CD4-positive, alpha-beta T cell treated with Interleukin-2 at 100 ng/mL for 4 hours (primary cell): ENCODE results near the gene DACH1.

ENCODE experiments used
- DNase-seq: peaks from one replicate; pipeline ENCODE4 v3.0.0-alpha.2; 2020; ENCODE audit warnings: low spot score

Gene DACH1

DNA sequence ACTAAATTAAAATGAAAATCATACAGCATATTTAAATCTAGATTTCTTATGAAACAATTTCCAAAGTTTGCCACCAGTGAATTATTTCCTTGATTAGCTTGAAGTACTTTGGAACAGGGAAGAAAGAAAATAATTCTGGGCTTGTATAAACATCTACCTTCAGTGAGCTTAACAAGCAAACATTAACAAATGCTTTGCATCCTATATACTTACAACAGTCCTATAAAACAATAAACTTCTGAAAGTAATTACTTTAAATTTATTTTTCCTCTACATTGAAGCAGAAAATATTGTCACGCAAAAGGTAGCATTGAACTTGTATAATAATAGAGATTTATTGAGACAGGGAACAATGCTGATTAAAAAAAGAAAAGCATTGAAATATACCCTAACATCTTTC, 164.8 kb downstream of the DACH1 start:
- no peak for DNase-seq

DNA sequence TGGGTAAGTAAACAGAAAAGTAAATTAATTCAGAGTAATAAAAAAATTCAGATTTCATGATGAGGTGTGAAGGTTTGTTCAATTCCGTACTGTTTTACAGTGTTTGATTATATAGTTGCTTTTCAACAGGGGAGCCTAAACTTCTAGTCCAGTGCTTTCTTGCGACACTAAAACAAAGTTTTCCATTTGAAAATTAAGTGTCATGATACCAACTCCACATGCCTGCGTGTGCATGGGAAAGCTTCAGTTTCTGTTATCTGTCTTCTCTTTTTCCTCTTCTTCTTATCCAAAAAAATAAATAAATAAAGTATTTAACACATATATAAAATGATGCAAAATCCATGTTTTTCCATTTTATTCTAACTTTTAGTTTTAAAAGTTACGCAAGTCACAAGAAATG, 165.3 kb downstream of the DACH1 start:
- no peak for DNase-seq

DNA sequence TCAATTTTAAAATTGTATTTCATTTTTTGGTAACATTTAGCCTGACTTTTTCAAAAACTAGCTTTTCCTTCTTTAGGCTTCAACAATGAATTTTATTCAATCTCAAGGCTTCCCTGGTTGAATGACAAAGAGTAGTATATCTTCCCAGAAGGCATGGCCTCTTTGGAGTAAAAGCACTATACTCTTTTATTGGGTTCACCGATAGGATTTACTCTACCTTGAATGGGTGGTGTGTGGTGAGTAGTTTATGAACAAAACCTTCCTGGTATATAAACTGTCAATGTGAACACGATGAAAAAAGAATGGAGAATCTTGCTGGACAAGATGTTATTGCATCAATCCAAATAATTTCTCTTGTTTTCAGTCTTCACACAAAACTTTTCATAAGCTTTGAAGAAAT, 167.7 kb downstream of the DACH1 start:
- no peak for DNase-seq

DNA sequence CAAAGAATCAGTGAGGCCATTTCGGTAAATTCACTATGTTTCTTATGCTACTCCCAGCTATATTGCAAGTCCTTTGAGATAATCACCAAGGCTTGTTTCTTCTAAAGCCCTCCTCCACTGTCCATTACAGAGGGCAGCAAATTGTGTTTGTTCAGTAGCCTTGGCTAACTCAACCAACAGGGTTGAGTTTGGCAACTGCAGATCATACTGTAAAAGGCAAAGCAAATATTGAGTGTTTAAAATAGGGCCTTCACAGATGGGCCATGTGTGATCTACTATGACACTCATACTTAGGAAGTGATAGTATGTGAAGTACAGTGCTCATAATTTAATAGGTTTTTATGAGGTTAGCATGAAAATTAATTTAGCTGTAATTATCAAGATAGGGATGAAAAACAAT, 171.3 kb downstream of the DACH1 start:
- DNase-seq = no peak

DNA sequence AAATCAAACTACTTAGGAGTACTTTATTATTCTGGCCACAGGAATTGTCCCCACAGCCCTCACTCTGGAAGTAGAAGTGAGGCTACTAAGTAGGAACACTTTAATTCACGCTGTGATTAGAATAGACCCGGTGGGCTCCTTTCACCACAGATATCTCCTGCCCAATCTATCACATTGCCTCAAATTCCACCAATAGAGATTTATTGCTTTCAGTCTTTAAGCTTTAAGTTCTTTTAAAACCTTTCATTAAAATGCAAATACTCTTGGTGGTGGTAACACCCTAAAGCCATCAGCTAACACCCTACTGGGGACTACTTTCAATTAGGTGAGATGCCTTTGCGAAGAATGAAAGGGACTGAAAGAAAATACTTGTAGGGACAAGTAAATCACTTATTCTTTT, 181.9 kb downstream of the DACH1 start:
- no peak for DNase-seq

DNA sequence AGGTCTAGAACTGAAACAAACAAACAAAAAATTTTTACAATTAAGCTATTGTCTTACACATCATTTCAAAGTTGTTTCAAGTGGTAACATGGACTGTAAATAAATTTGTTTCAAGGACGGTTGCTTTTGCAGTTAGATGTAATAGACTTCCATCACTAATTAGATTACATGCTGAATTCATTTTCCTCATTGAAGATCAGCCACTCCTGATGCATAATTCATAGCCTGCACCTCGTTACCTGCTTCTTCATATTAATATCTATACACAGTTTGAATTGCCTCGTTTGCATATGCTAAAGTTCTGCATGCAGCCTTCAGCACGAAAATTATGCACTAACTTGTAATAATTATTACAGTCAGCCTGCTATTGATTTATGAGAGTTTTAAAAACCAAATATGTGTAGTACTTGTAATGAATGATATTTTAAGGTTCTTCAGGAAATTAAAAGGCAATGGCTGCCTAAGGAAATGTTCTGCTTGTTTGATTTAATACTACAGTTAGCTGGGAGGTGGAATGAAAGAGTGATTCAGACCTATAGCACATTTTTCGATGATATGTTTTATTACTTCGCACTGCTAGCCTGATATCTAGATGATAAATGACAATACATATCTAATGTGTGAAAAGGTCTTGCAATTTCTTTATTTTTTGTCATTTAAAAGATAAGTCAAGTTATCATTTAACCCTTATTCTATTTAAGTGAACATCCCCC, 184.9 kb downstream of the DACH1 start:
- DNase-seq = no peak

DNA sequence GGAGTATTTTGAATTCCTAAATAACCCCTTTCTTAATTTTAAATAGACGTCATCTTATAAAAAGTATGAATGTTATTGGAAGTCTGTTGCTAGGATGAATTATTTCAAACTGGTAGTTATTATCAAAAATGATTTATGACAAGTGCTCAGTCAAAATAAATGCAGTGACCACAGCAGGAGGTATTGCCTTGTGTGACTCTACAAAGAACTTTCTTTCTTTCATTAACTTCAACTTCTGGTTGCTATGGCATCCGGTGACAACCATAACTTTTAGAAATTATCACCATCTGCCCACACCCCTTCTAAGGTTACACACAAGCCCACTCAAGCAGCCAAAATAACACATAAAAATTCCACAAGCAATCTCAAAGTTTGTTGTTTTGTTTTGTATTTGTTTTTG, 189.9 kb downstream of the DACH1 start:
- DNase-seq = no peak

DNA sequence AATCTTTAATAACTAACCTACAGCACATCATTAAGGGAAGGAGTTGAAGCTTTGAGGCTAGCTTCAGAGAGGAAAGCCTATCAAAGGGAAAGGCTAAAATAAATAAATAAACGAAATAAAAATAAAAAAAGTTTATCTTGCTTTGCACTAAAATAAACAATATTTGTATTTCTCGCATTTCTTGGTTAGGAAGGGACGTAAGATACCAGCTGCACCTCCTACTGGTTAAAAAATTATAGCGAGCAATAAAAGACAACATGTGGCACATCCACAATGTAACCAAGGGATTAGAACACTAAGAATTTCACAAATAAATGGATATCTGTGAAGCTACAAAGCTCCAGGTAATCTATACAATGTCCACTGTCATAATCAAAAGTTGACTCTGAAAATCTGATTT, 194.5 kb downstream of the DACH1 start:
- DNase-seq = no peak

DNA sequence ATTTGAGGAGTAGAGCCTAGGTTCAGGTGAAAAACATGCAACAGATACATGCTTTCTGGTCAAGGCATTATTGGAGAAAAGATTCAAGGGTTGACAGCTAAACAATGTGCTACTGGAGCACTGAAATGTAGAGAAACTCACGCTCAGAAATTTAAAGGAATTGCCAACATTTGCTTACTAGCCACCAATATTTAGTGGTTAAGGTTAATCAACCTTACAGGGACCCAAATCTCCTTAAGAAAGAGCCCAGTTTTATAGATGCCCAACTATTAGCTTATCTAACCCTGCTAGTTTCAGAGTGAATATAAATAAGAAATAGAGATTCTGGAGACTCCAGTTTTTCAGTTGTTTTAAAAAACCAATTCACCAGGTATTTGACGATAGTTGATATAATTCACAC, 203.6 kb downstream of the DACH1 start:
- no peak for DNase-seq

DNA sequence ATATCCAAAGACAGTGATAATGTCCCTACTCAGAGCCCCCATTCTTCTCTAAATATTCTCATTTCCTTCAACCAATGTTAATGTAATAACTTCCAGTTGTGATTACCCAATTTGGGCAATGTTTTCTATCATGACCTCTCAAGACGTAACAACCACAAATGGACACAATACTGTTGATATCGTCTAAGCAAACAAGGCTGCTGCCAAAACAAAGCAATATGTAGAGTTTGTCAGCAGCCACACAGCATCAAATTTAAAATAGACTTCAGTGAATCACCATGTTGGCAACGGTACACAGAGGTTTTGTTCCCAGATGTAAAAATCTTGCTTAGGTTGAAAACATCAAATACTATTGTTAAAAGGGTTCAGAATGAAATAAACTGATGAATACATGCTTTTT, 205.1 kb downstream of the DACH1 start:
- DNase-seq = no peak

DNA sequence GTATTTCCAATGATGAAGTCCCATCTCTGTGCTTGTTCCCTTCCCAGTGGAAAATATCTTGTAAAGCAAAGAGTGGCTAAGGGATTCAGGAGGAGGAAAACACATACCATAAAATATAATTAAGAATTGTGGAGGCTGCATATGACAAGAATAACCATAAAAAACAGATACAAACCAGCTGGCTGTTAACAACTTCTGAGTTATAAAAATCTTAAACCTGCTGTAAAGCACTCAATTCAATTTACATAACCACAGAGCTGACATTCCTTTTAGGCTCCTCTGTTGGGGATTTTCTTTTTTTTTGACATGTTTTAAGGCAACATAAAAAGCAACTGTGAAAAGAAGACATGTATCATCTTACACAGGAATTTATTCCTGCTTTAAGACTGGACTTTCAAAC, 207.6 kb downstream of the DACH1 start:
- DNase-seq = no peak

DNA sequence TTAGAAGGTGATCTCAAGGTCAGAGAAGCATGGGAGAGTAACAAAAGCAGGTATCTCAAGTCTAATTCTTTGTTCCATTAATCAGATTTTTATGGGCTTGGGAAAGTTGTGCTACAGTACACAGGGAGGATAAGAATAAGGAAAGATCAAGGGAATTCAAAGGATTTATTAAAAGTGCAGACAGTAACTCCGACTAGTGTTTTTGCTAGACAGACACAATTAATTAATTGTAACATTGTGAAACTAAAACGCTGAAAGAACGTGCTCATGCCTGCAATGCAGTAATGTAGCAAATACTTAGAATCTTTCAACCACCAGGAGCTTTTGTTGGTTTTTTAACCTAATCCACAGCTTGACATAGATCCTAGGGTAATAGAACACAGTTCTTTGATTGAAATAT, 221.5 kb downstream of the DACH1 start:
- DNase-seq = no peak

DNA sequence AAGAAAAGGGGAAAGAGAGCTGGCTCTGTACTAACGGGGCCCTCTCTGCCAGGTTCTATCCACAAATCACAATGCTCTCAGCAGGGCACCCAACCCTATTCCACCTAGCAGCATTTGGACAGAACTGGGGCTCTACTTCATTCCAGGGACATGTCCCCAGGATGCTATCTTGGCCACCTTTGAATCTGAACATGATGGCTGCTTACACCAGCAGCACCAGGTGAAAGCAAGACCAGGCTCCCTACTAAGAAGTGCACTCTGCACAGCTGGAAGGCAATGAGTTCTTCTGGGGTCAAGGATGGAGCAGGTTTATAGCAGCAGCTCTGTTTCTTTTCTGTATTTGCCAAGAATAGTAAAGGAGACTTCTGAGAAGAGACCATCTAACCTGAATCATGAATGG, 222.4 kb downstream of the DACH1 start:
- DNase-seq = no peak

DNA sequence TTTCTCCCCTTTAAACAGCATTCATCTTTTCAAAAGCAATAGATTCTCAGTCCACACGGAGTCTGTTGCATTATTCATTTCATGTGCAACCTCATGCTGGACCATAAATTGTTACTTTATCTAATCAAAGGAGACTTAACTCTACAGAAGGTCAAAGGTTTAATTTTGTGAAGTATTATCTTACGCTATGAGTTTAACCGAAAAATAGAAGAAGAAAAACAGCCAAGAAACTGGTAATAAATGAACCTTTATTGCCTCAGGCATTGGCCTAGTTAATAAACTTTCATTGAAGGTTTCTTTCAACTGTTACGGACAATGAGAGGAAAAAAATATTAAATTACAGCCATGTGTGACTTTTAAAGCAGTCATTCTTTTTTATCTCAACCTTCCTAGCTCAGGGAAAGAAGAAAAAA, 223.6 kb downstream of the DACH1 start:
- DNase-seq = no peak

DNA sequence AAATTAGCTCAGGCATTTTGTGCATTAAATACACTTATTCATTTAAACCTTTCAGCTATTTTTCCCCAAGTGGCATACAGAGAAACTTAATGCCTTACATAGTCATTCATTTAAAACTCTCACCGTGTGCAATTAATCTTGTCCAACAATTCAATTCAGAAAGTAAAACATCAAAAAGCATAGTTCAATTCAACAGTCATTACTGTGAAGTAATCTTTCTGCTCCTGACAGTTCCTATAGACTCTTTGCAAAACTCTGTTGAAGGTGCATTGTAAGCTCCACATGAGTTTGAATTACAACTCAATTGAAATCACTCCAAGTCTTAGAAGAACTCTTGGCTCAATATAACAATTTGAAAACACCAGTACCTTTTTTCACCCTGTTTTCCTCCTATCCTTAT, 228.3 kb downstream of the DACH1 start:
- DNase-seq = no peak

DNA sequence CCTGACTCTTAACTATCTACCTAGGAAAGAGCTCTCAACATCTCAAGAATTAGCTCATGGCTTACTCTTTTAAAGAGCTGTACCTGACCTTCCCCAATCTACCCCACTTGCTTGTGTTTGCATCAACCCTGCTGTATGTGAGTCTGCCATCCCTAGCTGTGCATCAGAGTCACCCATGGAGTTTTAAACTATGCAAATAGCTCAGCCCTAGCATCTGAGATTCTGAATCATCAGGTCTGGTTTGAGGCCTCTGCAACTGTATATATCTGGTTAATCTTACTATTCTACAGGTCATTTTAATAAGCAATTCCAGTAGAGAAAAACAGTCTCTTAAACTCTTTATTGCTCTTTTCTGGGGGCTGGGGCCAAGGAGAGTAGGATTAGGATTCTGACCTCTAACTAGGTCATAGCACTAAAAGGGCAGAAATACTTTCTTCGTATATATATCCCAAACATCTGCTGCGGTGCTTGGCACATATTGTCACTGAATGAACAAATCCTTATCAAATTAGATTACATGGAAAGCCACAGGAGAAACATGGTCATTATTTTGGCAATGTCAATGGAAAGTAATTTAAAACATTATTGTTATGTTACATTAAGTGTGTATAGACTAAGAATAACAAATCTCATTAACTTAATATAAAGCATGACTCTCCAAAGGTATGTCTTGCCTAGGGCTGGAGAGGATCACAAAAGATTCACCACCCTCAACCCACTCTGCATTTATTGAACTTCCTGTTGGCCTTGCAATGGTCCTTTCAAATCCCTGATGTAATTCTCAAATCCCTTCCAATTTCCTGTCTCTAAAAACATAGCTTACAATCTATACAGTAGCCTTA, 232.2 kb downstream of the DACH1 start:
- no peak for DNase-seq

DNA sequence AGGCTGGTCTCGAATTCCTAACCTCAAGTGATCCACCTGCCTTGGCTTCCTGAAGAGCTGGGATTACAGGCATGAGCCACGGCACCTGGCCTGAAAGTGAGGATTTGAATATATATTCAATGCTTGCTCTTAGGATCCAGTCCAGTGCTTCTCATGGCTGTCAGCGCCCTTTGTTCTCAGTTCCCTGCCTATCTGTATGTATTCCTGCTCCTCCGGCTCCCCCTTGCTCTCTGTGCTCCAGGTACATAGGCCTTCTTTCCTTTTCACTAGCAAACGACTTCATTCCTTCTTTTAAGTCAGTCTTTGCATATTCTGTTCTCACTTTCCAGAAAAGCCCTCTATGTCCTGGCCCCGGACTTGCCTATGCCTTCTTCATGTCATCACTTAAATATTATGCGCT, 232.8 kb downstream of the DACH1 start:
- no peak for DNase-seq

DNA sequence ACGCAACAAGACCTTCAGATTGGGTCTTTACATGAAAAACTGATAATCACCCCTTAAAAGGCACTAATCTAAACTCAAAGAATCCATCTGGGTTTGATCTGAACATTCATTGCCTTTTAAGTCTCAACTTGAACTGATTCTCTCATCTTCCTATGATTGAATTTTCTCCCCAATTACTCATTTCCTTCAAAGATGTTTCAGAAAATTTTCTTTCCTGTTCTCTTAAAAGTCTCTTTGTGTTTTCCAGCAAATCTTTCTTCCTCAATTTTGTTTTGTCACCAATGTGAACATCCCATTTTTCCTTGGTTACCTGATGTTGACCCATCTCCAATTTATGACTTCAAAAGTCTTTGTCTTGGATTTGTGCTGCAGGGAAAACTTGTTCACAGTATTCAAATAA, 234.3 kb downstream of the DACH1 start:
- DNase-seq = no peak

DNA sequence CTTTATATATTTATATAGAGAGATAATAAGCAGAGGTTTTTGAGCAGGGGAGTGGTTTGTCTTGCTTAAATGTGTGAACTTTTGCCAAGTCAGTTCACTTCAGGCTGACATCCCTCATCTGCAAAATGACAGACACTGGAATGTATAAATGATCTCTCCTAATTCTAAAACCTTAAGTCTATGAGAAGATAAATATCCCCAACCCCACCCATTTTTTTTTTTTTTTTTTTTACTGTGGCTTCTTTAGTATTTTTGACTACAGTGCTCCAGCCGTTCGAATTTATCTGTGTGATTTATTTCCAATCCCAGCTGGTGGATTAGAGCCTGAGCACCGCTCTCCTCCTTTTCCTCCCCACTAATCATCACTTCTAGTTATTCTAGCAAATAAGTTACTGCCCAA, 234.8 kb downstream of the DACH1 start:
- DNase-seq = no peak

DNA sequence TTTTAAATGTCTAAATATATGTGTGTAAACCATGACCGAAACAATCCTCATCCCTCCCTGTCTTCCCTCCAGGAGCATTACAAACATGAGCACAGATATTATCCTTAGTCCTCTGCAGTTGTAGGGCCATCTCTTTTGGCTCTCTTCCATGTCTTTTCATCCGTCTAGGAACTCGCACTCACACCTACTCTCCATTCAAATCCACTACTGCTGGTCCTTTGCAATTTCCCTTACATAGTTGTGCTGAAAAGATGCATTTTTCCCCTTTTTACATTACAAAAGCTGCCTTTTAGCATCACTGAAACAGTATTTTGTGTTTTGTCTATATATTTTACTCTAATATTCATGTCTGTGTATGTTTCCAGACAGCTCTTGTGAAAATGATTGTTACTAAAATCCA, 237.8 kb downstream of the DACH1 start:
- no peak for DNase-seq

DNA sequence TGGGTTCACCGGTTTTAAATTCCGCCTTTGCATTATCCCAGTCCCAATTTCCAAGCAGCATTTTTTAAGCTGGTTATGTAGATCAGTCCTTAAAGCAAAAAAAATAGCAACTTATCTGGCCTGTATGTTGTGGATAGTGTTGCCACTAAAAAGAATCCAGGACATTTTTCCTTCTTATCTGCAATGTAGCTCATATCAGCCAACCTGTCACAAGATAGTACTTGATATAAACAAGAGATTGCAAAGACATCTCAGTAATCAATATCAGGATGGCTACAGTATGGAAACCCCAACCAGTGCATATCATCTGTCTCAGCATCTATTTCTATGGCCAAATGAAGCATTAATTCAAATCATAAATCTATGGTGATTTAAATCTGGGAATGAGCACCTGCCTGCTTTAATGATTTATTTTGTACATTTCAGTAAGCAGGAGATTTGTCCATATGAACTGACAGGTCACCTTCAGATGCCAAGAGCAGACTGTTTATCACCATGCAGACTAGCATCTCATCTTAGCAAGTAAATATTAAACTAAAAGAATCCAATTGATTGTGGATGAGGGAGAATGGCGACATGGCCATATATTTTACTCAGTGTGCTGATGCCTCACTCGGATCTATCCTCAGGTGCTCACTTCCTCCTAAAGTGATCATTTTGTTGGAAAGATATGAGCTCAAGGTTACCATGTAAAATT, 240.4 kb downstream of the DACH1 start:
- DNase-seq = no peak

DNA sequence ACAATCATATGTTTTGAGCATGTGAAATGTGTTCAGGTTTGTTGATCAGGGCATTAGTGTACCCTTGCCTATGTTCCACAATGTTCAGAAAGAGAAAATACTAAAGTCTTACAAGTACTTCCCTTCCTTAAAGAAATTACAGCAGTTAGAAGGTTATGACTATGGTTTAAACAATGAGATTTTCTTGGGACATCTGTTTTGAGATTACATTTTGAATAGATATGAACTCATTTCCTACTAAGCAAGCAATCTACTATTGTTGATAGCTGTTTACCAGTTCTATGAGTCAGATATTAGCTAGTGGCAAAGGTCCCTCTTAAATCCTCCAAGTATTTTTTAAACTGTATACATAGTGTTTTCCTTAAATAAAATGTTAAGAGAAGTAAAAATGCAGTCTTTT, 241.3 kb downstream of the DACH1 start:
- no peak for DNase-seq
